Activated CD8-positive, alpha-beta memory T cell treated with anti-CD3 and anti-CD28 coated beads, Interleukin-2, amount 10 ng/mL, durations not matched to agents 7 days and 5 days (primary cell): ENCODE measurements around the gene TP53I11. TPM values are rescaled to one million over a fixed set of nuclear protein-coding genes. Genes with fewer than 3 reads are reported as not detected.
A peak's percentile ranks its signal among the peaks of the same experiment; 100 is the strongest.

Source experiments
- ATAC-seq: fragments of 150-1000 bp; cut with Tn5 transposase; one replicate; pipeline ENCODE4 v1.10.0; 2021; ENCODE audit warnings: moderate library complexity
- CTCF ChIA-PET: fragments of 350-600 bp; sonication (Branson Sonifier 250); formaldehyde crosslinking; loops from one replicate; lab custom pipeline; 2021; ENCODE audit warnings: antibody characterized with exemption; lab: Charles Lee
- DNase-seq: peaks from one replicate; pipeline ENCODE4 v3.0.0-alpha.2; 2020
- H3K27ac Mint-ChIP-seq: one replicate; pipeline ENCODE4 v1.8.0; 2021; ENCODE audit warnings: mild to moderate bottlenecking, mixed read lengths
- H3K27me3 Mint-ChIP-seq: one replicate; pipeline ENCODE4 v1.8.0; 2021; ENCODE audit warnings: mixed read lengths
- H3K36me3 Mint-ChIP-seq: one replicate; pipeline ENCODE4 v1.8.0; 2021; ENCODE audit warnings: mild to moderate bottlenecking, mixed read lengths
- H3K4me1 Mint-ChIP-seq: one replicate; pipeline ENCODE4 v1.8.0; 2021; ENCODE audit warnings: mixed read lengths
- H3K4me3 Mint-ChIP-seq: one replicate; pipeline ENCODE4 v1.8.0; 2021; ENCODE audit warnings: mild to moderate bottlenecking, moderate library complexity, mixed read lengths
- H3K9me3 Mint-ChIP-seq: one replicate; pipeline ENCODE4 v1.8.0; 2022; ENCODE audit warnings: low read depth, mixed read lengths
- total RNA-seq, 2 experiments: library from RNA; stranded (reverse); gene quantifications; one replicate each; pipeline ENCODE4 v1.2.3, GENCODE V29; 2021

TP53I11 gene
- total RNA-seq, 2 experiments from 2014 or later, result 2.2 to 3.7 TPM

GRCh38 chr11:44938066-44938691 is 12.5 kb downstream of the TP53I11 start:
- Mint-ChIP-seq H3K4me3 (no peak overlapping the region), H3K4me1 (no peaks in the 10 kb centered on the region), H3K27ac (no peak overlapping the region), H3K9me3 (no peaks in the 10 kb centered on the region), H3K36me3 (no peaks in the 10 kb centered on the region), H3K27me3 (no peaks in the 10 kb centered on the region)
- CTCF ChIA-PET, result interaction anchor here (0.7 to 16.1 kb wide), 7 partner anchors 8 to 165 kb away, joined by 3 to 622 read pairs (median 12); partner anchors contain the start of gene TP53I11
- no peak for ATAC-seq
- no peak for DNase-seq

- Mint-ChIP-seq H3K27me3 (no peaks in the 10 kb centered on the region), H3K36me3 (no peaks in the 10 kb centered on the region), H3K27ac (no peak overlapping the region), H3K4me1 (no peaks in the 10 kb centered on the region), H3K9me3 (no peaks in the 10 kb centered on the region), H3K4me3 (no peak overlapping the region)
- CTCF ChIA-PET, result interaction anchor here (0.6 to 16.1 kb wide), 35 partner anchors 9 to 391 kb away, joined by 3 to 622 read pairs (median 4); partner anchors contain the start of gene TP53I11
- DNase-seq (no peak), ATAC-seq (no peak)
These were observed 13.6 kb downstream of the TP53I11 start for GRCh38 chr11:44936951-44937543.

- H3K36me3 Mint-ChIP-seq, result no peaks in the 10 kb centered on the region
- H3K4me1 Mint-ChIP-seq, result no peaks in the 10 kb centered on the region
- H3K9me3 Mint-ChIP-seq, result no peaks in the 10 kb centered on the region
- DNase-seq (peak; percentile 86), ATAC-seq (peak; percentile 87)
- no peak overlapping the region for H3K27ac Mint-ChIP-seq
- no peaks in the 10 kb centered on the region for H3K27me3 Mint-ChIP-seq
- H3K4me3 Mint-ChIP-seq, result no peak overlapping the region
- CTCF ChIA-PET, result interaction anchor here (0.6 to 16.1 kb wide), 48 partner anchors 10 to 392 kb away, joined by 3 to 622 read pairs (median 4); partner anchors contain the start of gene TP53I11
These were observed 14.2 kb downstream of the TP53I11 start for GRCh38 chr11:44936525-44936924.

- DNase-seq, result no peak
- Mint-ChIP-seq H3K4me3 (no peak overlapping the region), H3K4me1 (no peaks in the 10 kb centered on the region), H3K27ac (no peak overlapping the region), H3K36me3 (no peaks in the 10 kb centered on the region), H3K27me3 (no peaks in the 10 kb centered on the region), H3K9me3 (no peaks in the 10 kb centered on the region)
- ATAC-seq, result no peak
- CTCF ChIA-PET, result interaction anchor here (3.7 to 16.1 kb wide), 2 partner anchors 8 to 168 kb away, joined by 68 to 622 read pairs; no protein-coding TSS in a partner anchor
These were observed 15.9 kb downstream of the TP53I11 start for GRCh38 chr11:44934735-44935250.

- no peaks in the 10 kb centered on the region for H3K27me3 Mint-ChIP-seq
- H3K27ac Mint-ChIP-seq, result no peak overlapping the region
- no peaks in the 10 kb centered on the region for H3K9me3 Mint-ChIP-seq
- no peak overlapping the region for H3K4me3 Mint-ChIP-seq
- CTCF ChIA-PET, result interaction anchor here (16.1 kb wide), 1 partner anchor 169 kb away, joined by 622 read pairs; no protein-coding TSS in a partner anchor
- ATAC-seq (no peak), DNase-seq (no peak)
- no peaks in the 10 kb centered on the region for H3K36me3 Mint-ChIP-seq
- no peaks in the 10 kb centered on the region for H3K4me1 Mint-ChIP-seq
These were observed 16.6 kb downstream of the TP53I11 start for GRCh38 chr11:44934110-44934509.

- Mint-ChIP-seq H3K4me1 (no peaks in the 10 kb centered on the region), H3K27me3 (no peaks in the 10 kb centered on the region), H3K27ac (no peak overlapping the region), H3K36me3 (no peaks in the 10 kb centered on the region), H3K9me3 (no peaks in the 10 kb centered on the region), H3K4me3 (no peak overlapping the region)
- ATAC-seq, result no peak
- CTCF ChIA-PET, result interaction anchor here (1.6 to 8.3 kb wide), 2 partner anchors 20 to 171 kb away, joined by 7 to 373 read pairs; no protein-coding TSS in a partner anchor
- DNase-seq, result no peak
These were observed 19.2 kb downstream of the TP53I11 start for GRCh38 chr11:44931466-44931865.

- Mint-ChIP-seq H3K36me3 (no peaks in the 10 kb centered on the region), H3K4me1 (no peaks in the 10 kb centered on the region), H3K9me3 (no peaks in the 10 kb centered on the region), H3K27me3 (no peaks in the 10 kb centered on the region), H3K27ac (no peak overlapping the region), H3K4me3 (no peak overlapping the region)
- CTCF ChIA-PET, result interaction anchor here (1.6 to 8.3 kb wide), 2 partner anchors 19 to 172 kb away, joined by 7 to 373 read pairs; no protein-coding TSS in a partner anchor
- DNase-seq, result no peak
- no peak for ATAC-seq
These were observed 19.9 kb downstream of the TP53I11 start for GRCh38 chr11:44930588-44931302.

GRCh38 chr11:44928816-44929215 is 21.9 kb downstream of the TP53I11 start:
- Mint-ChIP-seq H3K36me3 (no peaks in the 10 kb centered on the region), H3K27me3 (no peaks in the 10 kb centered on the region), H3K4me3 (no peak overlapping the region), H3K27ac (no peak overlapping the region), H3K9me3 (no peaks in the 10 kb centered on the region), H3K4me1 (no peaks in the 10 kb centered on the region)
- DNase-seq (no peak), ATAC-seq (no peak)
- CTCF ChIA-PET, result interaction anchor here (0.9 to 8.3 kb wide), 10 partner anchors 8 to 188 kb away, joined by 3 to 373 read pairs (median 4); no protein-coding TSS in a partner anchor

- no peaks in the 10 kb centered on the region for H3K4me1 Mint-ChIP-seq
- CTCF ChIA-PET, result interaction anchor here (0.6 to 8.3 kb wide), 17 partner anchors 8 to 400 kb away, joined by 3 to 373 read pairs (median 4); partner anchors contain the start of gene TP53I11
- H3K9me3 Mint-ChIP-seq, result no peaks in the 10 kb centered on the region
- no peak for DNase-seq
- no peaks in the 10 kb centered on the region for H3K27me3 Mint-ChIP-seq
- no peak overlapping the region for H3K4me3 Mint-ChIP-seq
- no peak for ATAC-seq
- no peaks in the 10 kb centered on the region for H3K36me3 Mint-ChIP-seq
- H3K27ac Mint-ChIP-seq, result no peak overlapping the region
These were observed 22.5 kb downstream of the TP53I11 start for GRCh38 chr11:44928144-44928543.

- Mint-ChIP-seq H3K4me3 (no peak overlapping the region), H3K4me1 (no peaks in the 10 kb centered on the region), H3K27ac (no peak overlapping the region), H3K36me3 (no peaks in the 10 kb centered on the region), H3K27me3 (no peaks in the 10 kb centered on the region), H3K9me3 (no peaks in the 10 kb centered on the region)
- ATAC-seq (peak; percentile 71), DNase-seq (peak; percentile 63)
- CTCF ChIA-PET, result interaction anchor here (0.7 to 8.3 kb wide), 60 partner anchors 9 to 845 kb away, joined by 3 to 373 read pairs (median 4); partner anchors contain the start of gene TP53I11
These were observed 23.5 kb downstream of the TP53I11 start for GRCh38 chr11:44927174-44927661.

GRCh38 chr11:44926036-44926435 is 24.6 kb downstream of the TP53I11 start:
- H3K27me3 Mint-ChIP-seq, result no peaks in the 10 kb centered on the region
- H3K4me3 Mint-ChIP-seq, result no peak overlapping the region
- no peaks in the 10 kb centered on the region for H3K4me1 Mint-ChIP-seq
- no peaks in the 10 kb centered on the region for H3K36me3 Mint-ChIP-seq
- ATAC-seq (no peak), DNase-seq (no peak)
- CTCF ChIA-PET, result interaction anchor here (1.0 to 8.3 kb wide), 6 partner anchors 8 to 177 kb away, joined by 3 to 373 read pairs (median 12); no protein-coding TSS in a partner anchor
- H3K9me3 Mint-ChIP-seq, result no peaks in the 10 kb centered on the region
- H3K27ac Mint-ChIP-seq, result no peak overlapping the region

- DNase-seq (no peak), ATAC-seq (no peak)
- no peaks in the 10 kb centered on the region for H3K27me3 Mint-ChIP-seq
- H3K27ac Mint-ChIP-seq, result no peak overlapping the region
- no peaks in the 10 kb centered on the region for H3K36me3 Mint-ChIP-seq
- CTCF ChIA-PET, result interaction anchor here (1.0 to 2.3 kb wide), 2 partner anchors 12 to 180 kb away, joined by 4 to 8 read pairs; no protein-coding TSS in a partner anchor
- no peaks in the 10 kb centered on the region for H3K4me1 Mint-ChIP-seq
- no peaks in the 10 kb centered on the region for H3K9me3 Mint-ChIP-seq
- H3K4me3 Mint-ChIP-seq, result no peak overlapping the region
These were observed 26.9 kb downstream of the TP53I11 start for GRCh38 chr11:44923806-44924205.
